Motor neuron (in vitro differentiated cells): ENCODE results near the gene LATS2. TPM values are rescaled to one million over a fixed set of nuclear protein-coding genes. Genes with fewer than 3 reads are reported as not detected.
A peak's percentile ranks its signal among the peaks of the same experiment; 100 is the strongest.

ENCODE experiments used
- ATAC-seq, 8 experiments: fragments of 200-7000 bp; cut with Tn5 transposase; replicated peaks in 6 of 8; 2 replicates each; pipeline ENCODE4 v1.8.0; 2021; ENCODE audit warnings: mild to moderate bottlenecking in 8 of 8, moderate library complexity in 8 of 8
- H3K27ac ChIP-seq, 2 donors: fragments of 250-450 bp; sonication (Bioruptor Pico); 2 replicates each; pipeline ENCODE4 v1.9.0; 2021; ENCODE audit warnings: antibody characterized with exemption in 2 of 2, mild to moderate bottlenecking in 2 of 2, moderate library complexity in 1 of 2
- H3K4me1 ChIP-seq, 2 donors: fragments of 250-450 bp; sonication (Bioruptor Pico); replicated peaks in 1 of 2; 2 replicates each; pipeline ENCODE4 v1.6.1; 2021; ENCODE audit warnings: antibody characterized with exemption in 2 of 2, mild to moderate bottlenecking in 2 of 2, moderate library complexity in 1 of 2
- H3K4me3 ChIP-seq, 5 donors: fragments of 250-450 bp; sonication (Bioruptor Pico); 2 replicates each; pipeline ENCODE4 v1.9.0; 2021; ENCODE audit warnings: antibody characterized with exemption in 5 of 5, mild to moderate bottlenecking in 5 of 5, moderate library complexity in 4 of 5
- WGBS, 10 experiments: fragments of 450-650 bp; shearing (Covaris generic); methylation state at CpG; one replicate each; pipeline ENCODE4 v1.0.0; 2022; 5-methylcytosine and 5-hydroxymethylcytosine counted together
- in situ Hi-C, 9 experiments: fragments of 400-800 bp; cut with MboI; loops; one replicate each; pipeline ENCODE4 v1.15.0; 2021; ENCODE audit warnings: low sequenced_read_pairs in 9 of 9, low pct_unique_long_range_greater_than_20kb in 2 of 9; ENCODE audit not compliant: unreplicated experiment in 9 of 9
- total RNA-seq, 8 experiments: library from RNA; unstranded; fragments of 300-600 nt; gene quantifications; 2 replicates each; pipeline versions ENCODE4 v1.2.3 to v1.2.4, GENCODE V29; 2022

The LATS2 gene
- total RNA-seq, 8 experiments from 2014 or later, result 4.8 to 13.0 (median 9.0) TPM

- Histone ChIP-seq H3K4me3 (no peak overlapping the region), H3K4me1 (peaks cover 0 to 3% of the 10 kb centered on the region in 2 donors), H3K27ac (no peak overlapping the region)
- no peak for ATAC-seq
- WGBS, 10 experiments, result 47 to 100% (median 81%) methylated on average over 2 to 6 of the region's 11 CpGs; no CpG with 5 or more reads in 1 of the 10 experiments
- in situ Hi-C loops, result no loop called here
Observed at GRCh38 chr13:21006141-21007005, 55.0 kb downstream of the LATS2 start.

- Histone ChIP-seq H3K4me1 (no peaks in the 10 kb centered on the region), H3K27ac (no peak overlapping the region), H3K4me3 (no peak overlapping the region)
- ATAC-seq, result no peak
- in situ Hi-C loops, result no loop called here
- 86 to 100% (median 90%) methylated on average over 1 to 3 of the region's 3 CpGs; no CpG with 5 or more reads in 7 of the 10 experiments for WGBS, 10 experiments
Observed at GRCh38 chr13:21005193-21005592, 56.2 kb downstream of the LATS2 start.

GRCh38 chr13:21001471-21001870 lies 59.9 kb downstream of the LATS2 start:
- 80 to 100% (median 100%) methylated on average over 1 to 5 of the region's 5 CpGs; no CpG with 5 or more reads in 3 of the 10 experiments for WGBS, 10 experiments
- Histone ChIP-seq H3K27ac (no peak overlapping the region), H3K4me1 (no peaks in the 10 kb centered on the region), H3K4me3 (no peak overlapping the region)
- in situ Hi-C loops, result no loop called here
- no peak for ATAC-seq

GRCh38 chr13:21000647-21001046 lies 60.7 kb downstream of the LATS2 start:
- H3K4me3 ChIP-seq, result no peak overlapping the region
- in situ Hi-C loops, result no loop called here
- 29 to 100% (median 86%) methylated on average over 1 of the region's 1 CpG; no CpG with 5 or more reads in 1 of the 10 experiments for WGBS, 10 experiments
- no peak for ATAC-seq
- H3K4me1 ChIP-seq, result no peaks in the 10 kb centered on the region
- no peak overlapping the region for H3K27ac ChIP-seq

GRCh38 chr13:20998649-20999415 lies 62.6 kb downstream of the LATS2 start:
- ATAC-seq, result no peak
- H3K27ac ChIP-seq, result no peak overlapping the region
- H3K4me3 ChIP-seq, result no peak overlapping the region
- no peaks in the 10 kb centered on the region for H3K4me1 ChIP-seq
- in situ Hi-C loops, result no loop called here
- 94 to 100% (median 100%) methylated on average over 3 to 7 of the region's 60 CpGs; no CpG with 5 or more reads in 5 of the 10 experiments for WGBS, 10 experiments

GRCh38 chr13:20997301-20998161 lies 63.9 kb downstream of the LATS2 start:
- ATAC-seq, result peak in 6 of 8 experiments; percentile 42 to 98 (median 80)
- 17 to 97% (median 59%) methylated on average over 4 to 11 of the region's 14 CpGs; no CpG with 5 or more reads in 2 of the 10 experiments for WGBS, 10 experiments
- Histone ChIP-seq H3K4me1 (no peaks in the 10 kb centered on the region), H3K4me3 (no peak overlapping the region), H3K27ac (no peak overlapping the region)
- in situ Hi-C loops, result no loop called here

GRCh38 chr13:20995245-20995838 lies 66.0 kb downstream of the LATS2 start:
- in situ Hi-C loops, result no loop called here
- Histone ChIP-seq H3K27ac (no peak overlapping the region), H3K4me3 (no peak overlapping the region), H3K4me1 (no peaks in the 10 kb centered on the region)
- ATAC-seq, result no peak
- WGBS, 10 experiments, result 54 to 100% (median 97%) methylated on average over 1 to 4 of the region's 4 CpGs; no CpG with 5 or more reads in 3 of the 10 experiments

- Histone ChIP-seq H3K27ac (no peak overlapping the region), H3K4me3 (no peak overlapping the region), H3K4me1 (no peaks in the 10 kb centered on the region)
- in situ Hi-C loops, result no loop called here
- ATAC-seq, result no peak
- 80 to 100% (median 100%) methylated on average over 1 to 5 of the region's 7 CpGs; no CpG with 5 or more reads in 1 of the 10 experiments for WGBS, 10 experiments
Observed at GRCh38 chr13:20994441-20994821, 67.0 kb downstream of the LATS2 start.

GRCh38 chr13:20993661-20994440 lies 67.5 kb downstream of the LATS2 start:
- Histone ChIP-seq H3K27ac (no peak overlapping the region), H3K4me1 (no peaks in the 10 kb centered on the region), H3K4me3 (no peak overlapping the region)
- ATAC-seq, result no peak
- in situ Hi-C loops, result no loop called here
- 21 to 100% (median 94%) methylated on average over 2 to 7 of the region's 13 CpGs; no CpG with 5 or more reads in 2 of the 10 experiments for WGBS, 10 experiments

GRCh38 chr13:20993211-20993610 lies 68.2 kb downstream of the LATS2 start:
- in situ Hi-C loops, result no loop called here
- no peak for ATAC-seq
- no peaks in the 10 kb centered on the region for H3K4me1 ChIP-seq
- no peak overlapping the region for H3K4me3 ChIP-seq
- H3K27ac ChIP-seq, result no peak overlapping the region
- 83 to 90% (median 84%) methylated on average over 1 to 3 of the region's 4 CpGs; no CpG with 5 or more reads in 7 of the 10 experiments for WGBS, 10 experiments

GRCh38 chr13:20991741-20992520 lies 69.5 kb downstream of the LATS2 start:
- 74 to 100% (median 93%) methylated on average over 1 to 7 of the region's 17 CpGs; no CpG with 5 or more reads in 2 of the 10 experiments for WGBS, 10 experiments
- no peaks in the 10 kb centered on the region for H3K4me1 ChIP-seq

More at GRCh38 chr13:20991741-20992520, 69.5 kb downstream of the LATS2 start:
- in situ Hi-C loops, result no loop called here
- Histone ChIP-seq H3K27ac (no peak overlapping the region), H3K4me3 (no peak overlapping the region)
- ATAC-seq, result no peak
